Panc1 (cell line): Measurements from ENCODE around the gene OSTF1. TPM values are rescaled to one million over a fixed set of nuclear protein-coding genes. Genes with fewer than 3 reads are reported as not detected.

Experiments used
- ATAC-seq: fragments of 200-7000 bp; cut with Tn5 transposase; 2 replicates; pipeline ENCODE4 v1.9.1; 2020; ENCODE audit warnings: mild to moderate bottlenecking, moderate library complexity
- BruUV-seq: library from RNA; stranded (reverse); fragments of 400-500 nt; replicated peaks from 2 replicates; lab custom pipeline; 2021; lab: Mats Ljungman, UMichigan
- CTCF ChIA-PET: fragments of 300-600 bp; sonication (Branson Sonifier 250); formaldehyde crosslinking; loops from one replicate; lab custom pipeline; 2022; ENCODE audit warnings: antibody characterized with exemption; lab: Charles Lee
- POLR2A ChIA-PET: fragments of 300-600 bp; sonication (Branson Sonifier 250); formaldehyde crosslinking; loops from one replicate; lab custom pipeline; 2022; ENCODE audit warnings: antibody characterized with exemption; lab: Charles Lee
- DNase-seq: peaks from one replicate; pipeline ENCODE4 v3.0.0-alpha.2; 2010; ENCODE audit warnings: low read depth, low spot score
- H3K27ac ChIP-seq: 2 replicates; pipeline ENCODE4 v1.5.1; 2011; ENCODE audit warnings: mild to moderate bottlenecking, low read length, inconsistent platforms
- H3K27me3 ChIP-seq: fragments of 200-500 bp; sonication (Bioruptor generic); 2 replicates; pipeline ENCODE4 v1.6.0; 2014; ENCODE audit warnings: low read length, inconsistent platforms; ENCODE audit not compliant: control insufficient read depth, insufficient read depth
- H3K36me3 ChIP-seq: fragments of 200-500 bp; sonication (Bioruptor generic); 2 replicates; pipeline ENCODE4 v1.5.1; 2014; ENCODE audit warnings: inconsistent platforms, mild to moderate bottlenecking, low read length, moderate library complexity; ENCODE audit not compliant: control insufficient read depth, insufficient read depth
- H3K4me1 ChIP-seq: 2 replicates; pipeline ENCODE4 v1.5.1; 2011; ENCODE audit warnings: inconsistent platforms, mild to moderate bottlenecking, low read length, moderate library complexity; ENCODE audit not compliant: control insufficient read depth, insufficient read depth
- H3K4me3 ChIP-seq, 2 experiments: 2 replicates each; pipeline ENCODE4 v1.5.1; 2011 to 2012; ENCODE audit warnings: low read depth in 2 of 2, low read length in 2 of 2, mild to moderate bottlenecking in 2 of 2, inconsistent platforms in 1 of 2, moderate library complexity in 1 of 2
- H3K9me3 ChIP-seq: fragments of 200-500 bp; sonication (Bioruptor generic); 2 replicates; pipeline ENCODE4 v1.5.1; 2014; ENCODE audit warnings: low read depth, mild to moderate bottlenecking, inconsistent platforms, low read length, moderate library complexity; ENCODE audit not compliant: control insufficient read depth, insufficient read depth
- CTCF ChIP-seq: fragments of 450-650 bp; IDR thresholded peaks from 2 replicates; pipeline ENCODE4 v1.5.1; 2017; ENCODE audit warnings: mild to moderate bottlenecking
- POLR2AphosphoS5 ChIP-seq: IDR thresholded peaks from 2 replicates; pipeline ENCODE4 v1.6.1; 2012; ENCODE audit warnings: mild to moderate bottlenecking, low read depth, low read length, moderate library complexity
- REST ChIP-seq, 2 experiments: IDR thresholded peaks; 2 replicates each; pipeline ENCODE4 v1.6.1; 2011 to 2012; ENCODE audit warnings: low read depth in 2 of 2, control low read depth in 1 of 2, low read length in 1 of 2, mild to moderate bottlenecking in 1 of 2, moderate library complexity in 1 of 2; ENCODE audit not compliant: insufficient read depth in 1 of 2
- SIN3A ChIP-seq: IDR thresholded peaks from 2 replicates; pipeline ENCODE4 v1.6.1; 2012; ENCODE audit warnings: low read depth, mild to moderate bottlenecking, low read length, moderate library complexity, borderline replicate concordance; ENCODE audit not compliant: insufficient read depth
- TCF7L2 ChIP-seq: IDR thresholded peaks from 2 replicates; pipeline ENCODE4 v1.6.1; 2011; ENCODE audit warnings: mild to moderate bottlenecking, low read depth, low read length, inconsistent platforms
- in situ Hi-C: cut with HindIII; loops from 2 replicates; pipeline ENCODE4 v1.10.0; 2016; ENCODE audit warnings: low sequenced_read_pairs, low pct_unique_long_range_greater_than_20kb
- intact Hi-C: fragments of 100-400 bp; cut with micrococcal nuclease; formaldehyde crosslinking; loops from one replicate; pipeline ENCODE4 v1.10.0; 2022; ENCODE audit not compliant: unreplicated experiment
- total RNA-seq: library from RNA; stranded (reverse); gene quantifications from one replicate; pipeline ENCODE4 v1.2.1, GENCODE V29; 2021; ENCODE audit not compliant: unreplicated experiment

The OSTF1 gene
- total RNA-seq, 1 experiment from 2014 or later: 24.6 TPM

GRCh38 chr9:75090579-75090978, 2.3 kb downstream of the OSTF1 start:
- intact Hi-C loops: no loop called here
- in situ Hi-C loops: no loop called here
- POLR2A ChIA-PET: no interaction called here

GRCh38 chr9:75092766-75093165, 4.5 kb downstream of the OSTF1 start:
- TF ChIP-seq SIN3A (no peak), CTCF (no peak), POLR2AphosphoS5 (no peak), REST (IDR thresholded peaks at IDR 0.05; ENCODE audit: insufficient read depth in 1 of 2, low read depth in 2 of 2, low read length in 1 of 2) (no peak), TCF7L2 (no peak)
- CTCF ChIA-PET: no interaction called here

More at GRCh38 chr9:75090579-75090978, 2.3 kb downstream of the OSTF1 start:
- Histone ChIP-seq H3K4me3 (no peak overlapping the region), H3K36me3 (no peaks in the 10 kb centered on the region), H3K9me3 (no peaks in the 10 kb centered on the region), H3K4me1 (peaks cover 15% of the 10 kb centered on the region), H3K27me3 (no peaks in the 10 kb centered on the region), H3K27ac (no peak overlapping the region)
- no peak for TF ChIP-seq TCF7L2
- no peak for TF ChIP-seq SIN3A
- TF ChIP-seq POLR2AphosphoS5: no peak
- no peak for TF ChIP-seq CTCF
- TF ChIP-seq REST (IDR thresholded peaks at IDR 0.05; ENCODE audit: insufficient read depth in 1 of 2, low read depth in 2 of 2, low read length in 1 of 2): no peak
- BruUV-seq: no TSS peak
- ATAC-seq: no peak
- DNase-seq: no peak
- CTCF ChIA-PET: no interaction called here

More at GRCh38 chr9:75092766-75093165, 4.5 kb downstream of the OSTF1 start:
- POLR2A ChIA-PET: no interaction called here
- no peak overlapping the region for H3K27ac ChIP-seq
- H3K36me3 ChIP-seq: no peaks in the 10 kb centered on the region
- no peaks in the 10 kb centered on the region for H3K27me3 ChIP-seq
- DNase-seq: no peak
- in situ Hi-C loops (no loop called here), intact Hi-C loops (no loop called here)
- BruUV-seq: no TSS peak
- peaks cover 12% of the 10 kb centered on the region for H3K4me1 ChIP-seq
- no peak overlapping the region for H3K4me3 ChIP-seq
- no peak for ATAC-seq
- H3K9me3 ChIP-seq: no peaks in the 10 kb centered on the region
